ENCODE results near the gene ATAD1.

DNA sequence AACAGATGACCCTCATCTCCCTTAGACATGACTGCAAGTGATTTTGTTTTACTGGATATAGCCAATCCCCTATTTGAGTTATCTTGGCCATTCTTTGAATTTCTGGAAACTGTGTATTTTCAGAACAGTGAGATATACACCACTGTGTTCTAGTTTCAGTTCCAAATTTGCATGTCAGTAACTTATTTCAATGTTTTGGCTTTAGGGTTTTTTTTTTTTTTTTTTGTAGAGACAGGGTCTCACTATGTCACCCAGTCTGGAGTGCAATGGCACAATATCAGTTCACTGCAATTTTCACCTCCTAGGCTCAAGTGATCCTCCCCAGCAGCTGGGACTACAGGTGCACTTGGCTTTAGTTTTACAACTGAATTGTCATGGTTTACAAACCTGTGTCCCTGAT is 67.2 kb downstream of the ATAD1 start:
- TF ChIP-seq POLR2A (IDR thresholded peaks at IDR 0.05; ENCODE audit: low read depth, low read length) (no peak), POLR2AphosphoS5 (IDR thresholded peaks at IDR 0.05; ENCODE audit: low read depth, low read length) (0 out of 2 replicates have a peak, but pooled peaks have one; percentile 39), TAF1 (IDR thresholded peaks at IDR 0.05; ENCODE audit: low read depth, low read length) (no peak), POU2F2 (IDR thresholded peaks at IDR 0.05; ENCODE audit: low read depth, low read length) (no peak), SPI1 (IDR thresholded peaks at IDR 0.05; ENCODE audit: low read depth, low read length) (no peak)

All from GM12891 (cell line).